Frontal cortex (tissue), 4 donors: Measurements from ENCODE around the gene LAMC1. TPM values are rescaled to one million over a fixed set of nuclear protein-coding genes. Genes with fewer than 3 reads are reported as not detected.

Source experiments
- DNase-seq, 2 donors: peaks; one replicate each; pipeline ENCODE4 v3.0.0; 2012; ENCODE audit warnings: low spot score in 2 of 2
- FAIRE-seq: peaks from 2 replicates; lab custom pipeline; 2012; peaks lifted over from hg19 to GRCh38; lab: Jason Lieb, UNC
- total RNA-seq: library from RNA; depleted of rRNA; stranded (reverse); fragments of >200 nt; gene quantifications from one replicate; pipeline ENCODE4 v1.2.3, GENCODE V29; 2014
- donor health status: control.
- donor health status: control.
- donor health status: control.

LAMC1 gene
- total RNA-seq, 1 donor from 2014 or later: 29.3 TPM

DNA sequence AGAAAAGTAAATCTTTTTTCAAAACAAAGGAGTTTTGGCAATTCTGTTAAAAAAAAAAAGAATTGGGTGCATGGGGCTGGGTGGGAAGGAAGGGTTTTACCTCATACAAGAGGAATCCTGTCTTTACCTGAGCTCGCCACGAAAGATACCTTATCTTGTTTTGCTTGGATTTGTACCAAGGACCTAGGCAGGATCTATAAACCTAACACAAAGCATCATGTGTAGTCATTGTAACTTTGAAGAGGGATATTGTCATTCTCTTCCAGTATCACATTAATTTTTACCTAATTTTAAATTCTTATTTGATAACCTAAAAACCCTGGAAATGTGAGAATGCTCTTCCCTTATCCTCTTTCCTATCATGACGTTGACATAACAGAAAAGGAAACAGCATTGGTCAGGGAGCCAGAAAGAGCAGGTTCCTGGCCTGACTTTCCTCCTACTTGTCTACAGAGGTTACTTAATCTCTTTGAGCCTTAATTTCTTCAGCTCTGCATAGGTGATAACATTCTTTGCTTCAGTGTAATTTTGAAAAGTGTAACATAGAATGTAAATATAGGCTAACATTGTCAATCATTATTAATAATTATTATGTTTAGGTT lies 4.0 kb upstream of the LAMC1 start:
- no peak for FAIRE-seq
- no peak for DNase-seq

DNA sequence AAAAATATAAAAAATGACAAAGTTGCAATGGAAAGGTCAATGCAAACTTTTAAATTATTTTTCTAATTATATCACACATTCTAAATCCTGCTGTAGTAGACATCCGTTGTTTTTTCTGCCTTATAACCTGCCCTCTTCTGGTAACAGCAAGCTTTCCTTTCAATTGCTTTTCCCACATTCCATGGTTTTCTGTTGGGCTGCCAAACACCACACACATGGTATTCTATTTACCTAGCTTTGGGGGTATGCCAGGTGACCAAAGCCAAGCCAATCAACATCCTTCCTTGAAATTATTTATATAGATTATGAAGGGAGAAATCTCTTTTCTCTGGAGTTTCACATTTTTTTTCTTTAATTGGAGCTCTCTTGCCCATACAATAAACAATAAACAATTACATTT lies 3.4 kb upstream of the LAMC1 start:
- FAIRE-seq (no peak), DNase-seq (no peak)

DNA sequence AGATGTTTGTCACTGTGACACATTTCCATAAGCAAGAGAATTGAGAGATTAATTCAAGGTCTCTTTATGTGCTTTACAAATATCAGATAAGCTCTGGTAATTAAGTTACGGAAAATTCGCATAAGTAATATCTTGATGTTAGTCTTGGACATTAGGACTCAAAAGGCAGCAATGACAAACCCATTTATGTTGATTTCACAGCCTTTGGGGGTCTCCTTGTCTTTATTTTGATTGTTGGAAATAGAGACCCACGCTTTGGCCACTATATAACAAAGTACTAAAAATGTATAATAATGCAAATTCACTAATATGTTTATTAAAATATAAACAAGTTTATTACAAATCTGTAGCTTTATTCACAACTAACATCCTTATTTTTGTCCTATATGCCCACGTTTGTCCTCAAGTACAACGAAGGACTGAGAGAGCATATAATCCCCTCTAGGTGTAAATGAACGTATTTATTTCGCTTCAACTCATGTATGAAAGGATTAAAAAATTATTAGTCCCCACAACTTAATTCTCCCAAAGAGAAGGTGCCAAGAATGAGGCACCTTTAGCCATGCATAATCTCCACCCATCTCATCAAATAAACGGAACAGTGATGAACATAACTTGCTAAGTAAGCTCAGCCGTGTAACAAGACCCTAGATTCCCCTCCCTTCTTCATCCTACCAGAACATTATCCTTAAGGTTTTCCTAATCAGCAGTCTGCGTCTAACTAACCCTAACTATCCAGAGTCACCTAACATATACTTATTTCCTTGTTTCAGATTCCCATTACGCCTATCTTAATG lies 1.6 kb upstream of the LAMC1 start:
- FAIRE-seq (no peak), DNase-seq (no peak)

DNA sequence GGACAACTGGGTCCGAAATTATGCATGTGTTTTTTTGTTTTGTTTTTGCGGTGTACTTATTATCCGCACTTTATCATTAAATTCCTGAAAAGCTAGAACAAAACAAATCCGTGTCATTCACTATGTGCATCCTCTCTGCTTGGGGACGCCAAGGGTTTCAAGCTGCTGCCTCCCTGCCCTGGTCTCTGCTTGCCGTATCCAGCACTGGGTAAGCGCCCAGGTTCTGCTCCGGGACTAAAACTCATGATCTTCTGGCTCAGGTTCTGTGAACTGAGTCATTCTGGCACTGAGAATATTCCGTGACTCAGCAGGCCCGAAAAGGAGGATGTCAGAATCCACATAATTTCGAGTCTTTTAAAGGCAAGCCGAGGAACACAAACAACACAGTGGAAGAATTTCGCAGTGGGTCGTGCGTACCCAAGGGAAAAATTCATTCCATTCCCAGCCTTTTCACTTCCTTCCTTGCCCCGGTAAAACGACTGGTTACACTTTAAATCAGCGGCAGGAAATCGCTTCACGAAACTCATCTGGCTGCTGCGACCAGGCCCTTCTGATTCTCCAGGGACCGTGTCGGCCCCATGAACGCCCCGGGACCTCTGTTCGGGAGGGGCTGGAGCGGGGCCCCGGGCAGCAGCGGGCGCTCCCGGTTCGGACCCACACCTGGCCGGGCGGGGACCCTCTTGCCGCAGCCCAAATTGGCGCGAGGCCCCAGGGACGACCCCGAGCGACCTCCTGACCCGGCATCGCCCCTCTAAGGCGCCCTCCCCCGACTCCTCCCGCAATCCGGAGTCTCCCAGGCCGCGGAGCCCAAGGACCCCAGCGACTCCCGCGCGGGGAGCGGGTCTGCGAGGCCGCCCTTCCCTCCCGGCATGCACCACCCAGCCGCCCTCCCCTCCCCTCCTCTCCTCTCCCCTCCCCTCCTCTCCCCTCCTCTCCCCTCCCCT lies 746 bp upstream of the LAMC1 start:
- no peak for FAIRE-seq
- peak; percentile 55 to 72 for DNase-seq

DNA sequence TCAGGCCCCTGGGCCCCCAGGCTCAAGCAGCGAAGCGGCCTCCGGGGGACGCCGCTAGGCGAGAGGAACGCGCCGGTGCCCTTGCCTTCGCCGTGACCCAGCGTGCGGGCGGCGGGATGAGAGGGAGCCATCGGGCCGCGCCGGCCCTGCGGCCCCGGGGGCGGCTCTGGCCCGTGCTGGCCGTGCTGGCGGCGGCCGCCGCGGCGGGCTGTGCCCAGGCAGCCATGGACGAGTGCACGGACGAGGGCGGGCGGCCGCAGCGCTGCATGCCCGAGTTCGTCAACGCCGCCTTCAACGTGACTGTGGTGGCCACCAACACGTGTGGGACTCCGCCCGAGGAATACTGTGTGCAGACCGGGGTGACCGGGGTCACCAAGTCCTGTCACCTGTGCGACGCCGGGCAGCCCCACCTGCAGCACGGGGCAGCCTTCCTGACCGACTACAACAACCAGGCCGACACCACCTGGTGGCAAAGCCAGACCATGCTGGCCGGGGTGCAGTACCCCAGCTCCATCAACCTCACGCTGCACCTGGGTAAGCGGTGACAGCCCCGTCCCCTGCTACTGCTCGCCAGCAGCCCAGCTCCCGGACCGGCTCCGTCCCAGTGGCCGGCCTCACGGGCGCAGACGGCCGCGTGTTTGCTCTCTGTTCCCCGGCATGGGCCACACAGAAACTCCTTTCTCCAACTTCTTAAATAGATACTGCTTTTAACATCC lies 539 bp downstream of the LAMC1 start:
- no peak for FAIRE-seq
- peak in 1 of 2 donors; percentile 45 for DNase-seq

DNA sequence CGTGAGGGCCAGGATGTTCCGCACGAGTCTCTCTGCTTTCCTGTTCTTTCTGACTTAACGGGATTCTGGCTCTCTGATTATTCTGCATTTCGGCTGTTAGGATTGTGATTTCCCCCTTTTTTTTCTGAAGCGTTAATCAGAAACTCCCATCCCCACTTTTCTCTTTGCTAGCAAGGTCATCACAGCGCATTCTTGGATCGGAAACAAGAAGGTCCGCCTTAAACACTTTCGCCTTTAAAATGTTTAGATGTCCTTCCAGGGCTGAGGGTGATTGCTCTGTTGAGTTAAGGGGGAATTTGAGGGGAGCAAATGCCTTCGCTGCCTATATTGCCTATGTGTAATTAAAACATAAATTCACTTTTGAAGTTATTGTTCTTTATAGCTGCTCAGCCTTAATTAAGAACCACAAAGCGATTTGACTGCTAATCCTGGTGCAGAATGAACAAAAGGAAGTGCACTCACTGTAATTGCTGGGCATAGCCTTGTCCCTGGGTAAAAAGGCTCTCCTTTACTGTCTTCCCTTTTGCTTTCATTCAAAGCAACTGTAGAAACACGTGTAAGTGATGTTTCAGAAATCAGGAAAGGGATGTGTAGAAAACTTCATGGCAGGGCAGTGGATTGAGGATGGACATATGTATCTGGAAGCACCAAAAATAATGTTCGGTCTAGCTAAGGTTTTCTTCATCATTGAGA lies 1.2 kb downstream of the LAMC1 start:
- FAIRE-seq (no peak), DNase-seq (no peak)

DNA sequence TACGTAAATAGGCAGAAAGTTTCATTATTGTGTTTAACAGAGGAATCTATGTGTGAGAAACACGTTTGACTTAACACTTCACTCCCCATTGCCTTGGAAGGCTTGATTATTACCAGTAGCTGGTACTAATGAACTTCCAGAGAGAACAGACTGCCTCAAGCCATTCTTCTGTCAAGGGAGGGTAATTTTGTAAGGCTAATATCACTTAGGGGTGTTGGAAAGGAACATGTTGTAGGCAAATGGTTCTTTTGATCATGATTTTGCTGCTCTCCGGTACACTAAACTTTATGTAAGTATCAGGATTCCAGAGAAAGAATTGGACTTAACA lies 1.8 kb downstream of the LAMC1 start:
- no peak for FAIRE-seq

DNA sequence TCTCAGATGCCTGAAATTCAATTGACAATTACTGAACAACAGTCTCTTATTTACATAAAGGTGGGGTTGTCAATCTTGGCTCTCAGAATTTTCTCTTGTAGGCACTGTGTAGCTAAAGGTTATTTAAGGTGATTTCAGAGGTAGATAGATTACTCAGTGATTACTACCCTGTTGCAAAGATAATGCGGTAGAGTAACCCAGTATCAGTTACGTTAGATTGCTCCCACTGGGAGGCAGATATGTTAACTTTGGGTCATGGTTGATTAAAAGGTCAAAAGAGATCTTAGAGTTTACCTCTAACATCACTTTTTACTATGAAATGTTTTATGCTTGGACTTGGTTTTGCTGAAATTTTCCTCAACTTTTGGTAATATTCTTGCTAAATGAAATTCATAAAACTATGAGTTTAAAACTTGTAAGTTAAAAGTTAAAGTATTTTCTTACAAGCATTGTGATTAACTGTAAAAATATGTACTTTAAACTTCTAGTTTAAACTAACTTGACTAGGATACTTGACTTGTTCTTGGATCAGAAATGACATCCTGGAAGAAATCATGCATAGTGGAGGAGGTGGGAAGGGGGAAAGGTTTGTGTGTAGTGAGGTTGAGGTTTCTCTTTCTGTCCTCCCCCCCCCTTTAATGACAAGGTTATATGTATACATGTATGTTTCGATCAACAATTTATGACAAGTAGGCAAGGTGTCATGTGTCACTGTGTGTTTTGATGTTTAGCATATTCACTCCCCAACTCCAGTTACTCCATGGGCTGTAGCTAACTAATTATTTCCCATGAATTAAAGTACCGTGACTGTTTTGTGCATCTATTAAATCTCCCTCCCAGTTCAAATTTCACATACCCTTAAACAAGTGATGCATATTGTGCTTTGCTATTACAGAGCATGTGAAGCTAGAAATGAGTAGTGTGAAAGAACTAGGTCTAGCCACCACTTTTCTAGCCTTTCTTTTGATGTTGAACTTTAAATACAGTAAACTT lies 2.9 kb downstream of the LAMC1 start:
- DNase-seq (no peak), FAIRE-seq (no peak)

More for the DNA sequence above, 1.8 kb downstream of the LAMC1 start:
- no peak for DNase-seq

DNA sequence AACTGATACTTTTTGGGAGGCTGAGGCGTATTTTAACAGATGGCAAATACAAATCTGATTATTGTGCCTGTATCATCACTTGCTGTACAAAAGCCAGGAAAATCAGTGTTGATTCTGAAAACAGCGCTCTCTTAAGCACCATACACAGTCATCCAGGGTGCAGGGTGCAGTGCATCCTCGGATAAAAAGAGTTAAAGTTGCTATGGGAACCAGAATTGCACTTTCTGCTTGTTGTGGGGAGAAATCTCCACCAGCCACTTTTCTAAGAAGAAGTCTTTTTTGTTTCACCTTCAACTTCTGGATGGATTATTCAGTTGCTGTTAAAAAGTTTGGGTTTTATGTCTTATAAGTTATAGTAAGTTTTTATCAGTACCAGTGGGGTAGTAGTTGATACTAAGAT lies 3.8 kb downstream of the LAMC1 start:
- DNase-seq (no peak), FAIRE-seq (no peak)

DNA sequence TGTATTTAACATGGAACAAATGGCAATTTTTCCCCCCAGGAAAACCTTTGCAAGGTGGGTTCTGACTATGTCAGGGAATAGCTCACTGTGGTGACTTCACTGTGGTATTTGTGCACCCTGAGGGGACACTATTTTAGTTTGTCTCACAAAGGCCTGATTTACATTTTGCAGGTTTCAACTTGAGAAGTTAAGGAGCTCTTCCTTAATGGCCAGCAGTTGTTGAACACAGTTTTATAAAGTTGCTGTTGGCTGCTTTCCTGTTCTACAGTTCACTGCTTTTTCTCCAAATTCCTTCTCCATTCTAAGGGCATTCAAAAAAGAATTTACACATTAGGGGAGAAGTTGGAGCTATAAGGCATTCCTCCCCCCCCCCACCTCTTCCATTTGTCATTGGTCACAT lies 4.6 kb downstream of the LAMC1 start:
- FAIRE-seq (no peak), DNase-seq (no peak)

DNA sequence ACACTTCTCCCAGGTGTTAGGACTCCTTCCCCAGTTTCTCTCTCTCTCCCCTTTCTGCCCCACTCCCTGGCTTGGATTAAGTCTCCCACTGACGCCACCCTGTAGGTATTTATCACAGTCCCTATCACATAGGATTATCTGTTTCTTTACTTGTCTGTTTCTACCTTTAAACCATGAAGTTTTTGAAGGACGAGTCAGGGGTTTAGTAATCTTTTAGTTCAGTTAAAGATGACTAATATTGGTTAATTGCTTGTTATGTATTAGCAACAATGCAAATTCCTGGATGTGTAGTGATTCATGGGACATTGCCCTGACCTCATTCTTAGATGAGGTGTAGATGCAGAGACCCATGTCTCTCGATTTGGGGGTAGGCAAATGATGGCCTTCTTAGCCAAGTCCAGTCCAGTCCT lies 6.4 kb downstream of the LAMC1 start:
- FAIRE-seq (no peak), DNase-seq (no peak)

DNA sequence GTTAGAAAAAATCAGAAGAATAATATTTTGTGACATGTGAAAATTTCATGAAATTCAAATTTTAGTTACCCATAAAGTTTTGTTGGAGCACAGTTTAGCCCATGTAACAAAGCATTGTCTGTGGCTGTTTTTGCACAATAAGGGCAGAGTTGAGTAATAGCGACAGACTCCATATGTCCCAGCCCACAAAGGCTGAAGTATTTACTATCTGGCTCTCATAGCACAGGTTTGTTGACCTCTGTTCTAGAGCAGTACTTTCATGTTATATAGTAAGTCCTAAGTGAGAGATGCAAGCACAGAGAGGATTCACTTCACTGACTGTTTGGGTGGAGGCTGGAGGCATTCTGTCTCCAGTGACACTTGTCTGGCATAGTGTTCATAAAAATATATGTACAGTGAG lies 6.8 kb downstream of the LAMC1 start:
- no peak for FAIRE-seq
- no peak for DNase-seq

DNA sequence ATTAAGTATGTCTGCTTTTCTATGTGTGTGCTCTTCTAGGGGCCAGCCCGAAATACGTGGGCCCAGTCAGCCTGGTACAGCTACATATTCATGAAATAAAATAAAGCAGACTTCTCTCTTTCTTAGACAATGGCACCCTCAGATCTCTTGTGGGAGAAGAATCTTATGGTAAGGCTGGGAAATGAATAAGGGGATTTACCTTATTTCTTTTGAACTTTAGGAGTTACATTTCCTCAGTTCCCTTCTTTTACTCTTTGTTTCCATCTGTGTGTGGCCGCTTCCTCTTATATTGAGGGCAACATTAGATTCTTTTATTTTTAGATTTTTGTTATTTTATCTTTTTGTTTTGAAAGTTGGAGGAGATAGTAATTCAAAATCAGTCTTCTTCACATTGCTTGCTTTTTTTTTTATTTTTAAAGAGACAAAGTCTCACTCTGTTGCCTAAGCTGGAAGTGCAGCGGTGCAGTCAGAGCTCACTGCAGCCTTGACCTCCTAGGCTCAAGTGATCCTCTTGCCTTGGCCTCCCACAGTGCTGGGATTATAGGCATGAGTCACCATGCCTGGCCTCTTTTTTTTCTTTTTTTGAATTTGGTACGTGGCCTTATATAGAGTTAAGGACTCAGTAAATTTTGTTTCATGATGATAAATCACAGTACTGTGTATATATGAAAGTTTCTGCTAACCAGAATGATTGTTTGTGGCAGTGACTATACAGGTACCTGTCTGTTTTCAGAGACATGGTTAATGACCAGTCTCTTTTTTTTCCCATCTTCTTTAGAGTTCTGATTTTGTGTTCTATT lies 9.1 kb downstream of the LAMC1 start:
- DNase-seq: no peak
- no peak for FAIRE-seq

DNA sequence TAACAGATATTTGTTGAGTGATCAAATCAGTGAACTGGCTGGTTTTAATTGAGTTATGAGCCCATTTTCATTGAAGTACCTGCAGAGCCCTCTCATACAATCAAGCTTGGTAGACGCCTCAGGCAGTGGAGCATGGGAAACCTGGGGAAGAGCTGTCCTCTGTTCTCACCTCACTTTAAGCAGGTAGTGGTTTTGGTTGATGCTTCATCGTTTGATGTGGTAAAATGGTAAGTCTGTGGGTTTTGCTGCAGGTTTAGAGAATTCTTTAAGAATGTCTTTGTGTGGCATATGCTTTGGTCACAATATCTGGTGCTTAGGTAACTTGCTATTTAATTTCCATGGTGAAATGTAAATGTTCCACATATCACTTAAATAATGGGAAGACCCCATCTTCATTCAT lies 10.0 kb downstream of the LAMC1 start:
- no peak for FAIRE-seq
- no peak for DNase-seq

DNA sequence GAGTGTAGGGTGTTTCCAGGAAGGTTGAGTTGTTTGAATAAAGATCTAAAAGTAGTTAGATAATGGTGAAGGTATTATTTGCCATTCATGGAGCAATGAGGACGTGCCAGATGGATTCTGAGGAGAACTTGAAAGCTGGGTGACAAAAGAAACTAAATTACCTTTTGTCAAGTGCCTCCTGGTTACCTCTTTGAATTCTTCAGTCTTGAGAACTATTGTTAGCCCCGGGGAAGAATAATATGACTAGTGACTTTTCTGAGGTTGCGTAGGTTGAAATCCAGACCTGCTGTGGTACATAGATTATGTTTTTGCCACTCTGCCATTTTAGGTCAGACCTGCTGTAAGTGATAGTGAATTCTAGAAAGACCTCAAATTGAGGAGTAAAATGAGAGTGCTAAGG lies 11.5 kb downstream of the LAMC1 start:
- FAIRE-seq (no peak), DNase-seq (no peak)

DNA sequence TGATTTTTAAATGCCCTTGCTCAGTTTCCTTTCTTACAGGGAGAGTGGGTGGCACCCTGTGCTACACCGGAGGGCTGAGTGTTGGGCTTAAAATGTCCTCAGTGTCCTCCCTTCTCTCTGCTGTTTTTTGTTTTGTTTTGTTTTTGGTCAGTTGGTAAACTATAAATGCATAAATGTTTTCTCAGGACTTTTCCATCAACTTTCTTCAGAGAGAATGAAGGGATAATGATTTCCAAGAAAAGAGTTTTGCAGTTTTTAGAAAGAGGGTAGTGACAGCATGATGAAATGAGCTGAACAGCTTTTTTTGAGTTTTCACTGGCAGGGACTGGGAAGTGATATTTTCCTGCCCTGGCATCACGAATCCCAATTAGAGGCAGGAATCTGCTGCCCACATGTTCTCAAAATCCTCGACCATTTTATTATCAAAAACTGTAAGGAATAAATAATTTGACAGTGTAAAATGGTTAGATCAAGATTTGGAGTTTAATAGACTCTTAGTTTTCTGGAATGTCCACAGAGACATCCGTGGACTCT lies 15.2 kb downstream of the LAMC1 start:
- DNase-seq: no peak
- no peak for FAIRE-seq

DNA sequence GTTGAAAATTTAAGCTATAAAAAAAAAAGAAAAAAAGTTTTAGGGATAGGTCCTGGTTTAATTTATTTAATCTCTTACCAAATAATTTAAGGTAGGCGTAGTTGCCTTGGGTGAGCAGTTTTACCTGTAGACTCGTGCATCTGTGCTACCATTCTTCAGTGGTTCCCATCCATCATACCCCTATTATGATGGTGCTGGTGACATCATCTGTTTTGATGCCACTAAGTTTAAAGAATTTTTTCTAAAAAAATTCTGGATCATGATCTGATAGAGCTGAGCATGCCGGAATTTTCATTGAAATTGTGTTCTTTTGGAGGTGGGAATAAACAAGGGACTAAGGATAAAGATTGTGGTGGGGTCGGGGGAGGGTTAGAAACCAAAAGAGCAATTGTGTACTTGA lies 15.7 kb downstream of the LAMC1 start:
- FAIRE-seq (no peak), DNase-seq (no peak)
